Nephron progenitor cell (in vitro differentiated cells): ENCODE data around the gene ACOT11.

Experiments
- DNase-seq: peaks from one replicate; pipeline ENCODE4 v3.0.0; 2021
- H3K27ac Mint-ChIP-seq: 2 replicates; pipeline ENCODE4 v1.8.0; 2021; ENCODE audit warnings: mild to moderate bottlenecking, moderate library complexity, mixed read lengths
- H3K27me3 Mint-ChIP-seq: 2 replicates; pipeline ENCODE4 v1.8.0; 2021; ENCODE audit warnings: mild to moderate bottlenecking, low read depth, mixed read lengths; ENCODE audit not compliant: poor library complexity
- H3K36me3 Mint-ChIP-seq: 2 replicates; pipeline ENCODE4 v1.8.0; 2021; ENCODE audit warnings: low read depth, mixed read lengths
- H3K4me1 Mint-ChIP-seq: 2 replicates; pipeline ENCODE4 v1.8.0; 2021; ENCODE audit warnings: mixed read lengths
- H3K4me3 Mint-ChIP-seq: 2 replicates; pipeline ENCODE4 v1.8.0; 2021; ENCODE audit warnings: mild to moderate bottlenecking, moderate library complexity, mixed read lengths
- H3K9me3 Mint-ChIP-seq: 2 replicates; pipeline ENCODE4 v1.8.0; 2021; ENCODE audit warnings: mild to moderate bottlenecking, moderate library complexity, mixed read lengths
- TF ChIP-seq, protein P1 (sequence below): fragments of 200-600 bp; sonication (generic); IDR thresholded peaks from 2 replicates; pipeline ENCODE4 v1.5.0; 2021; ENCODE audit warnings: antibody characterized with exemption

The ACOT11 gene

DNA sequence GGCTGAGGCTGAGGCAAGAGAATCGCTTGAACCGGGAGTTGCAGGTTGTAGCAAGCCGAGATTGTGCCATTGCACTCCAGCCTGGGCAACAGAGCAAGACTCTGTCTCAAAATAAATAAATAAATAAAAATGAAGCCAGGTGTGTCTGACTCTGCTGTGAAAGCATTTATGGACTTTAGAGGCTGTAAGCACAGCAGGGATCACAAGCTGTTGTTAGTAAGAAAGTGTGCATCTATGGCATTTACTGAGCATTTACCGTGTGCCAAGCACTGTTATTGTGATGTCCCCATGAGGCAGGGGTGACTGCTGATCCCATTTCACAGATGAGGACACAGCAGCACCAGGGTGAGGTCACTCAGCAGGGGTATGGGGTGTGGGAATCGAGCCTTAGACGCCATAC is 55.2 kb downstream of the ACOT11 start:
- no peak for DNase-seq
- Mint-ChIP-seq H3K36me3 (no peaks in the 10 kb centered on the region), H3K27ac (no peak overlapping the region), H3K4me1 (peaks cover 68% of the 10 kb centered on the region), H3K4me3 (no peak overlapping the region), H3K9me3 (no peaks in the 10 kb centered on the region), H3K27me3 (peaks cover 4% of the 10 kb centered on the region)
- TF ChIP-seq, protein P1, sequence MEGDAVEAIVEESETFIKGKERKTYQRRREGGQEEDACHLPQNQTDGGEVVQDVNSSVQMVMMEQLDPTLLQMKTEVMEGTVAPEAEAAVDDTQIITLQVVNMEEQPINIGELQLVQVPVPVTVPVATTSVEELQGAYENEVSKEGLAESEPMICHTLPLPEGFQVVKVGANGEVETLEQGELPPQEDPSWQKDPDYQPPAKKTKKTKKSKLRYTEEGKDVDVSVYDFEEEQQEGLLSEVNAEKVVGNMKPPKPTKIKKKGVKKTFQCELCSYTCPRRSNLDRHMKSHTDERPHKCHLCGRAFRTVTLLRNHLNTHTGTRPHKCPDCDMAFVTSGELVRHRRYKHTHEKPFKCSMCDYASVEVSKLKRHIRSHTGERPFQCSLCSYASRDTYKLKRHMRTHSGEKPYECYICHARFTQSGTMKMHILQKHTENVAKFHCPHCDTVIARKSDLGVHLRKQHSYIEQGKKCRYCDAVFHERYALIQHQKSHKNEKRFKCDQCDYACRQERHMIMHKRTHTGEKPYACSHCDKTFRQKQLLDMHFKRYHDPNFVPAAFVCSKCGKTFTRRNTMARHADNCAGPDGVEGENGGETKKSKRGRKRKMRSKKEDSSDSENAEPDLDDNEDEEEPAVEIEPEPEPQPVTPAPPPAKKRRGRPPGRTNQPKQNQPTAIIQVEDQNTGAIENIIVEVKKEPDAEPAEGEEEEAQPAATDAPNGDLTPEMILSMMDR, result no peak

DNA sequence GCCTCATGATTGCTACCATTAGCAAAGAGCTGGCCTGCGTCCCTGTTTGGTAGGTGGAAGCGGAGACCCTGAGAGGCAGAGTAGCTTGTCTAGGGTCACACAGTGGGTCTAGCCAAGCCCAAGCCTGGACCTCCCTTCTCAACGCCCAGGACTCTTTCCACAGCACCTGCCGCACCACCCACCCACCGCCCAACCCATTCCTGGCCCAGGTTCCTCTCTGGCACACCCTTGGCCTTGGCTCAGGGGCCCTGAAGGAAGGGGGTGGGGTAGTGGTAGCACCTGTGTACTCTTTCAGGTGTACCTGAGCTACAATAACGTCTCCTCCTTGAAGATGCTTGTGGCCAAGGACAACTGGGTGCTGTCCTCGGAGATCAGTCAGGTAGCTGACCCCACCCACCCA is 56.0 kb downstream of the ACOT11 start:
- H3K4me3 Mint-ChIP-seq, result no peak overlapping the region
- peaks cover 76% of the 10 kb centered on the region for H3K4me1 Mint-ChIP-seq
- TF ChIP-seq, protein P1, result no peak
- H3K9me3 Mint-ChIP-seq, result no peaks in the 10 kb centered on the region
- peaks cover 4% of the 10 kb centered on the region for H3K27me3 Mint-ChIP-seq
- no peak for DNase-seq
- no peaks in the 10 kb centered on the region for H3K36me3 Mint-ChIP-seq
- H3K27ac Mint-ChIP-seq, result no peak overlapping the region

DNA sequence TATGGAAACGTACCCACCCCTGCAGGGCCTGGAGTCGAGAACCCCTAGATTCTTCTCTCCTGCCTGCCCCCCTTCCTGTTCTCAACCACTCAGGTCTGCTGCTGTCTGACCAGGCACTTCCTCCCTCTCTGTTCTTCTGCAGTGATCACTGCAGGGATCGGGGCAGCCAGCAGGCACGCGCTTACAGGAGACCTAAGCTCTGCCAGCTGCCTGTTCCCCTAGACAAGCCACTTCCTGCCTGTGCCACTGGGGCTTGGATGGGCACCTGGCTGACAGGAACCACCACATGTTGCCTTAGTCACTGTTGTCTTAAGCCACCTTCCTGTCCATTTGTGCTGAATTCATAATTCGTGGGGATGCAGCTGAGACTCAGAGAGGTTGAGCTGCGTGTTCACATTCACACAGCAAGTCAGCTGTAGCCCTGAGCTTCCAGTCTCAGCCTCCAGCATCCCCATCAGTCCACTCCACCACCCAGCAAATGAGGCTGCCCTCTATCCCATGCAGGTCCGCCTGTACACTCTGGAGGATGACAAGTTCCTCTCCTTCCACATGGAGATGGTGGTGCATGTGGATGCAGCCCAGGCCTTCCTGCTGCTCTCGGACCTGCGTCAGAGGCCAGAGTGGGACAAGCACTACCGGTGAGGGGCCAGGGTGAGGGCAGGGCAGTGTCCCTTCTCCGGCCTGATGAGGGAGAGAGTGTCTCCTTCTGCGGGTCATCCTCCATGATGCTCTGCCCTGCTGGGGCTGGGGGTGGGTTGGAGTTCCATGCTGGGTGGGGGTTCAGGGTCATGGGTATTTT is 56.7 kb downstream of the ACOT11 start:
- Mint-ChIP-seq H3K4me3 (no peak overlapping the region), H3K36me3 (no peaks in the 10 kb centered on the region), H3K27ac (no peak overlapping the region), H3K9me3 (no peaks in the 10 kb centered on the region), H3K27me3 (peaks cover 4% of the 10 kb centered on the region), H3K4me1 (peaks cover 76% of the 10 kb centered on the region)
- DNase-seq, result no peak
- TF ChIP-seq, protein P1, result no peak

DNA sequence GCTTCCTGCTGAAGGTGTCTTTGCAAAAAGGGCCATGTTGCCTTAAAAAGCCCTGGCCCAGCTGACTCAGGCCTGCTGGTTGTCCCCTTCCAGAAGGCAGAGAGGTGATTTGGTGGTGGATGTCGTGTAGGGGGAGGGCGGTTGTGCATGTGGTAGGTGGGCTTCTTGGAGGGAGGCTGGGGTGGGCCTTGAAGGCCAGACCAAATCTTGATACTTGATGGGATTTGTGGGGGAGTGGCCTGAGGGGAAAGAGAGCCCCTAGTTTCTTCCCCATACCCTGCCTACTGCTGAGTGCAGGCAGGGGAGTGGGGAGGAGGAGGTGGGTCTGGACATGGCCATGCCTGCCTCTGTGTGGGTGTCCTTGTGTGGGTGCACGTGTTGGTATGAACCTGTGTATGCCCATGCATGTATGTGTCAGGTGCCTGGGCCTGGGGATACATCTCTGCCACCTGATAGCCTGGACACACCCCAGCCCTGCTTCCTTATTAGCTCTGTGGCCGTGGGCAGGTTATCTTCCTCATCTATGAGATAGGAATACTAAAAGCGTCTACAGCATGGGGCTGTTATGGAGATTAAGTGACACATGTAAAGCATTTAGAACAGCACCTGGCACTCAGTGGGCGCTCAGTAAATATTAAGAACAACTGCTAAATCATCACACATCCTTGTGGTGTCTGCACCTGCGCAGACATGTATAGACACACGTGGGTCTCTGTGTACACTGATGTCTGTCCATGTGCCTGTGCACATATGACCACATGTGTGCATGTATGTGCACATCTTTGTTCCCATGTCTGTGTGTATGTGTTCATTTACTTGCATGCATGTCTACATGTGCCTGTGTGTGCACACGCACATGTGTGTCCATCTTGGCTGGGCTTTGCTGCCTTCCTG is 58.3 kb downstream of the ACOT11 start:
- H3K4me3 Mint-ChIP-seq, result no peak overlapping the region
- DNase-seq, result no peak
- H3K27ac Mint-ChIP-seq, result no peak overlapping the region
- H3K36me3 Mint-ChIP-seq, result no peaks in the 10 kb centered on the region
- no peaks in the 10 kb centered on the region for H3K27me3 Mint-ChIP-seq
- H3K9me3 Mint-ChIP-seq, result no peaks in the 10 kb centered on the region
- TF ChIP-seq, protein P1, result no peak
- peaks cover 63% of the 10 kb centered on the region for H3K4me1 Mint-ChIP-seq

DNA sequence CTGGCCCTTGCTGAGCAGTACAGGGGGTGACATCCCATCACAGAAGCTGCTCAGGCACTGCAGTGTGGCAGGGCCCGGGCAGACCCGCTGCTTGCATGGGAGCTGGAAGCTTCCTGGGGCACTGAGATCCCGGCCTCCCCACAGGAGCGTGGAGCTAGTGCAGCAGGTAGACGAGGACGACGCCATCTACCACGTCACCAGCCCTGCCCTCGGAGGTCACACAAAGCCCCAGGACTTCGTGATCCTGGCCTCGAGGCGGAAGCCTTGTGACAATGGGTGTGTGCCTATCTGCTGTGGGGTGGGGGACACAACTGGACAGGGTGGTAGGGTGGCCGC is 58.9 kb downstream of the ACOT11 start:
- Mint-ChIP-seq H3K4me3 (no peak overlapping the region), H3K9me3 (no peaks in the 10 kb centered on the region), H3K27ac (no peak overlapping the region), H3K4me1 (peaks cover 57% of the 10 kb centered on the region), H3K27me3 (no peaks in the 10 kb centered on the region), H3K36me3 (no peaks in the 10 kb centered on the region)
- DNase-seq, result no peak
- TF ChIP-seq, protein P1, result no peak
